ENCODE results near the gene MTUS2. TPM values are rescaled to one million over a fixed set of nuclear protein-coding genes. Genes with fewer than 3 reads are reported as not detected.

MTUS2 gene
- total RNA-seq, 1 experiment from 2014 or later: not detected

Other genes with a start within 250 kb of the MTUS2 start
- 64.4 and 92.8 TPM in 2 replicates for gene POMP, start 161.2 kb upstream of the MTUS2 start, total RNA-seq (2014; rRNA removed)
- 0.84 and 1.4 TPM in 2 replicates for gene SLC46A3, start 101.4 kb upstream of the MTUS2 start, total RNA-seq (2014; rRNA removed)